HL-60 (cell line): ENCODE results near the gene PACRG.

Experiments used
- CTCF ChIP-seq: IDR thresholded peaks from one replicate; pipeline ENCODE4 v1.5.1; 2011; ENCODE audit warnings: low read length, control low read depth, inconsistent platforms; ENCODE audit not compliant: insufficient read depth
- GABPA ChIP-seq: IDR thresholded peaks from 2 replicates; pipeline ENCODE4 v1.6.1; 2012; ENCODE audit warnings: low read depth
- REST ChIP-seq: IDR thresholded peaks from 2 replicates; pipeline ENCODE4 v1.6.1; 2012; ENCODE audit warnings: low read depth; ENCODE audit not compliant: insufficient replicate concordance

DNA sequence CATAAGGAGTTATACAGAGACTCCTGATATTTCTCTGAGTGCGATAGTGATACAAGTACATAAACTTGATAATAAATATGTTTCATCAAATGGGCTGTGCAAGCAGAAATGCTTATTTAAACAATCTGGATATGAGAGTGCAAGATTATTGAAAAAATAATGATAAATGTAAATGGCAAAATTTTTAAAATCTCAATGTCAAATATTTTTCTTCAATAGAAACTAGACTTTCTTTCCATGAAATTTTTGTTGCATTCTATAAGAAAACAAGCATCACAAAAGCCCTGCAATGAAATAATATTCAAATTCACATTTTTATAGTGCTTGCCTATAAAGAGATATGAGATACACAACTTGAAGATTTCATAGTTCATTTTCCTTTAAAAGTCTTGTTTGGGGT lies 2.7 kb downstream of the PACRG start:
- TF ChIP-seq REST (no peak), CTCF (no peak), GABPA (no peak)
